Neural crest cell (in vitro differentiated cells): Measurements from ENCODE around the gene LRRC7. TPM values are rescaled to one million over a fixed set of nuclear protein-coding genes. Genes with fewer than 3 reads are reported as not detected.

ENCODE experiments used
- DNase-seq: peaks from one replicate; pipeline ENCODE4 v3.0.0; 2021; ENCODE audit warnings: low read depth, mixed read lengths, low spot score
- H3K27ac Mint-ChIP-seq: one replicate; pipeline ENCODE4 v1.8.0; 2021; ENCODE audit warnings: mild to moderate bottlenecking, mixed read lengths; ENCODE audit not compliant: unreplicated experiment
- H3K27me3 Mint-ChIP-seq: 2 replicates; pipeline ENCODE4 v1.8.0; 2021; ENCODE audit warnings: low read depth, mild to moderate bottlenecking, mixed read lengths
- H3K36me3 Mint-ChIP-seq: 2 replicates; pipeline ENCODE4 v1.8.0; 2021; ENCODE audit warnings: low read depth, mild to moderate bottlenecking, mixed read lengths
- H3K4me1 Mint-ChIP-seq: 2 replicates; pipeline ENCODE4 v1.8.0; 2021; ENCODE audit warnings: mixed read lengths
- H3K4me3 Mint-ChIP-seq: one replicate; pipeline ENCODE4 v1.8.0; 2021; ENCODE audit warnings: mild to moderate bottlenecking, mixed read lengths
- H3K9me3 Mint-ChIP-seq: 2 replicates; pipeline ENCODE4 v1.8.0; 2021; ENCODE audit warnings: mixed read lengths
- CTCF ChIP-seq: fragments of 200-600 bp; sonication (generic); conservative IDR thresholded peaks from 2 replicates; pipeline ENCODE4 v1.5.0; 2021; ENCODE audit warnings: antibody characterized with exemption, mild to moderate bottlenecking
- total RNA-seq: library from RNA; stranded (reverse); gene quantifications from 2 replicates; pipeline ENCODE4 v1.2.1, GENCODE V29; 2021

LRRC7 gene
- total RNA-seq, 1 donor from 2014 or later = 2.4 TPM

- DNase-seq = no peak
- Mint-ChIP-seq H3K4me3 (no peak overlapping the region), H3K4me1 (no peaks in the 10 kb centered on the region), H3K36me3 (no peaks in the 10 kb centered on the region), H3K27ac (no peak overlapping the region), H3K9me3 (no peaks in the 10 kb centered on the region), H3K27me3 (no peaks in the 10 kb centered on the region)
- TF ChIP-seq CTCF = no peak
Measured at GRCh38 chr1:69985376-69985775, 417.7 kb downstream of the LRRC7 start.

- no peak overlapping the region for H3K27ac Mint-ChIP-seq
Measured at GRCh38 chr1:69985901-69986439, 418.2 kb downstream of the LRRC7 start.

GRCh38 chr1:69987881-69988280, 420.2 kb downstream of the LRRC7 start:
- Mint-ChIP-seq H3K27ac (no peak overlapping the region), H3K36me3 (no peaks in the 10 kb centered on the region), H3K27me3 (no peaks in the 10 kb centered on the region), H3K9me3 (no peaks in the 10 kb centered on the region), H3K4me3 (no peak overlapping the region), H3K4me1 (no peaks in the 10 kb centered on the region)
- TF ChIP-seq CTCF = no peak
- DNase-seq = no peak

More at GRCh38 chr1:69985901-69986439, 418.2 kb downstream of the LRRC7 start:
- no peaks in the 10 kb centered on the region for H3K4me1 Mint-ChIP-seq
- H3K36me3 Mint-ChIP-seq = no peaks in the 10 kb centered on the region
- H3K4me3 Mint-ChIP-seq = no peak overlapping the region
- DNase-seq = no peak
- H3K27me3 Mint-ChIP-seq = no peaks in the 10 kb centered on the region
- TF ChIP-seq CTCF = no peak
- no peaks in the 10 kb centered on the region for H3K9me3 Mint-ChIP-seq

- Mint-ChIP-seq H3K36me3 (no peaks in the 10 kb centered on the region), H3K4me3 (no peak overlapping the region), H3K4me1 (no peaks in the 10 kb centered on the region), H3K27me3 (no peaks in the 10 kb centered on the region), H3K9me3 (no peaks in the 10 kb centered on the region), H3K27ac (no peak overlapping the region)
- TF ChIP-seq CTCF = no peak
- no peak for DNase-seq
Measured at GRCh38 chr1:69991644-69992043, 423.9 kb downstream of the LRRC7 start.

- Mint-ChIP-seq H3K9me3 (no peaks in the 10 kb centered on the region), H3K36me3 (no peaks in the 10 kb centered on the region), H3K27ac (no peak overlapping the region), H3K4me3 (no peak overlapping the region), H3K4me1 (no peaks in the 10 kb centered on the region), H3K27me3 (no peaks in the 10 kb centered on the region)
- no peak for TF ChIP-seq CTCF
- DNase-seq = no peak
Measured at GRCh38 chr1:69992594-69992993, 424.9 kb downstream of the LRRC7 start.
